Activated CD4-positive, CD25-positive, alpha-beta regulatory T cell treated with anti-CD3 and anti-CD28 coated beads, Interleukin-2, amount 50 U/mL, for 72 hours (primary cell): ENCODE measurements around the gene DNAJA4.

Experiments used
- DNase-seq: peaks from one replicate; pipeline ENCODE4 v3.0.0; 2021

Gene DNAJA4

DNA sequence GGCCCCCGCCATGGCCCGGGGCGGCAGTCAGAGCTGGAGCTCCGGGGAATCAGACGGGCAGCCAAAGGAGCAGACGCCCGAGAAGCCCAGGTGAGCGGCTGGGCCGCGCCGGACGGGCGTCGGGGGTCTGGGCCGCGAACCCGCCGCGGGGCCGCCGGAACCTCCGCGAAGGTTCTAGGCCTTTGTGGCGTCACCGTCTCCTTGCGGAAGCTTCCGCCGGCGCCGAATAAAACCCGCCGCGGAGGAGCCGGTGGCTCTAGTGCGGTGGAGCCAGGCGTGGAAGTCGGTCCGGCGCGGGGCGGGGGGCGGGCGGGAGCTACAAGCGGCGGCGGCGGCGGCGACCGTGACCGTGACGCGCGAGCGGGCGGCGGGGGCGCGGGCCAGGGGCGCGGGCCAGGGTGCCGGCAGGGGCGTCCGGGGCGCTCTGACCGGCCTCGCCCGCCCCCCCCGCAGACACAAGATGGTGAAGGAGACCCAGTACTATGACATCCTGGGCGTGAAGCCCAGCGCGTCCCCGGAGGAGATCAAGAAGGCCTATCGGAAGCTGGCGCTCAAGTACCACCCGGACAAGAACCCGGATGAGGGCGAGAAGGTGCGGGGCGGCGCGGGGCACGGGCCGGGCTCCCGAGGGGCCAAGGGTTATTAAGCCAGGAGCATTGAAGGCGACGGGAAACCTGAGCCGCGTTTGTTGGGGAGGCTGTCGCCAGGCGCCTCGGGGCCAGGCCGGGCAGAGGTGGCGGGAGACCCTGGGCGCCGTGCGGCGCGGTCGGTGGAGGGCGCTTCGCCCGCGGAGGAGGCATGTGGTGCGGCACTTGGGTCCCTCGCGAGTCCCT is at the start of gene DNAJA4:
TSS of gene DNAJA4 (plus strand) at position 259 of the 833 bp plus-strand sequence. CDS start at position 461, 202 bp downstream.
- DNase-seq: peak; percentile 67

DNA sequence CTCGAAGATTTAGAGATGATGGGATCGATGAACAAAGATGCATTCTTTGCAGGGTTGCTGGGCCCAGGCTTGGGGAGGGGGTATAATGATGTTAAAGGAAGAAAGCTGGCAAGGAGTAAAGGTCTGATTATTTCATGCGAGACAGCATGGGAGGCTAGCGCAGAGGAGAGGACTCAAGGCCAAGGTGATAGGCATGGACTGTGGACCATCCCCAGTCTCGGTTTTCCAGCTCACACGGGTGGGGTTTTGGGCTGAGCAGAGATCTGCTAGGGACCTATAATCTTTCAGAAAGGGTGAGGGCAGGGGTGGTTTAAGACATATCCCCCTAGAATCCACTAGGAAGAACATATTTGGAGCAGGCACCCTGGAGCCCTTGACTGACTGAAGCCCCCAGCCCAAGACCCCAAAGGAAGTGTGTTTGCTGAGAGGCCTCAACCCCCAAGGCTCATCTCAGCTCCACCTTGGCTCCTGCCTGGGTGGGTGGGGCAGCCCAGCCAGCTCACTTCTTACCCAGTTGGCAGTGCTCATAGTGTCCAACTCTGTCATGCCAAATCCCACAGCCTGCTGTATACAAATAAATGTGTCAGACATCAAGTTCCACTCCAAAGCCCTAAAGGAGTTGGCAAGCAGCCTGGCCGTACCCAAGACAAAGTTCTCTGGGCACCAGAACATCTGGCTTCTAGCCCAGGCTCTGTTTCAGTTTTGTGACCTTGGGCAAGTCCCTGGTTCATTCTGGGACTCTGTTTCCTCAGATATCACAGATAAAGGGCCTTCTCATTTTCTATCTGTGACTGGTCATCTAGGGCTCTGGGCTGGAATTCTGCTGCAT is 47.9 kb upstream of the DNAJA4 start:
- no peak for DNase-seq

DNA sequence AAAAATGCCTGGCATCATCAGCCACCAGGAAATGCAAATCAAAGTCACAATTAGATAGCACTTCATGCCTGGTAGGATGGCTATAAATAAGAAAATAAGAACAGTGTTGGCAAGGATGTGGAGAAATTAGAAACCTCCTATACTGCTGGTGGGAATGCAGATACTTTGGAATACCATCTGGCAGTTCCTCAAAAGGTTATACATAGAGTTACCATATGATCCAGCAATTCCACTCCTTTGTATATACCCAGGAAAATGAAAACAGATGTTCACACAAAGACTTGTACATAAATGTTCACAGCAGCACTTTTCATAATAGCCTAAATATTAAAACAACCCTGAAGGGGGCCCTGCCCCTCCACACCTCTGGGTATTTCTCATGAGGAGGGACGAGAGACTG is 43.6 kb upstream of the DNAJA4 start:
- no peak for DNase-seq

DNA sequence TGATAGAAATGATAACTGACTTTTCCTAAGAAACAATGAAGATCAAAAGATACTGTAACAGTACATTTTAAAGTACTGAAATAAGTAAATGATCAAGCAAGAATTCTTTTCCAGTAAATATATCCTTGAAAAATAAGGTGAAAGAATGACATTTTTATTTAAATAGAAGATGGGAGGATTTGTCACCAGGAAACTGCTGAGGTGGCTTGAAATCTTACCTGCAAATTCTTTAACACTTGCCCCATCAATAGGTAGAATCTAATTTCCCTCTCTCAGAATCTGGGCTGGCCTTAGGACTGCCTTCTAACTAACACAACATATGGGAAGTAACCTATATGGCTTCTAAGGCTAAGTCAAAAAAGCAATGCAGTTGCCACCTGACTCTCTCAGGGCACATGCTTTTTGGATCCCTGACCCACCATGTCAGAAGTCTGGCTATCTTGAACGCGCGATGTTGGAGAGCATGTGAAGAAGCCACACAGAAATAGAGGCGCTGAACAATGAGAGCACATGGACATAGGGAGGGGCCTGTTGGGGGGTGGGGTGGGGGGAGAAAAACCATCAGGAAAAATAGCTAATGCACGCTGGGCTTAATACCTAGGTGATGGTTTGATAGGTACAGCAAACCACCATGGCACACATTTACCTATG is 41.5 kb upstream of the DNAJA4 start:
- no peak for DNase-seq

DNA sequence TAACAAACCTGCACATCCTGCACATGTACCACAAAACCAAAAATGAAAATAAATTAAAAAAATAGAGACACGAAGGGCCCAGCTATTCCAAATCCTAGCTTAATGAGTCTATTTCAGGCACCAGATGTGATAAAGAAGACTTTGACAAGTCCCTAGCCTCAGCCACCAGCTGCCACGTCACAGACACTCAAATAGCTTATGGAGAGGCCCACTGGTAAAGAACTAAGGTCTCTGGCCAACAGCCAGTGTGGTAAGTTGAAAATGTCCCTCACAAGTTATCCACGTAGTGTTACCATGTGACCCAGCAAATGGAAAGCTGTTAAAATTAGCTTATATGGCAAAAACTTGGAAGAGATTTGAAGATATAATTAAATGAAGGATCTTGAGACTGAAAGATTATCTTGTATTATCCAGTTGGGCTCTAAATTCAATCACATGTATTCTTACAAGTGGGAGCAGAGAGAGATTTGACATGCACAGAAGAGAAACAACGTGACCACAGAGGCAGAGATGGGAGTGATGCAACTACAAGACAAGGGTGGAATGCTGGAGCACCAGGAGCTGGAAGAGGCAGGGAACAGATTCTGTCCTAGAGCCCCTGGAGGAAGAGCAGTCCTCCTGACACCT is 40.9 kb upstream of the DNAJA4 start:
- DNase-seq: no peak

DNA sequence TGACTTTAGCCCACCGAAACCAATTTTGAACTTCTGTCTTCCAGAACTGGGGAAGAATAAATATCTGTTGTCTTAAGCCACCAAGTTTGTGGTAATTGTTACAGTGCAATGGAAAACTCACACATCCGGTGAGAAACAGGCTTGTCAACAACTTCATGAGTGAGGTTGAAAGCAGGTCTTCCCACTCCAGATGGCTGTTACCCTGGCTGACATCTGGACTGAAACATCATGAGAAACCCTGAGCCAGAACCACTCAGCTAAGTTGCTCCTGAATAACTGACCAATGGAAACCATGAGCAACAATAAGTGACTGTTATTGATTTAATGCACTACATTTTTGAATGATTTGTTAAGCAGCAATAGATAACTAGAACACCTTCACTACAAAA is 40.3 kb upstream of the DNAJA4 start:
- no peak for DNase-seq

DNA sequence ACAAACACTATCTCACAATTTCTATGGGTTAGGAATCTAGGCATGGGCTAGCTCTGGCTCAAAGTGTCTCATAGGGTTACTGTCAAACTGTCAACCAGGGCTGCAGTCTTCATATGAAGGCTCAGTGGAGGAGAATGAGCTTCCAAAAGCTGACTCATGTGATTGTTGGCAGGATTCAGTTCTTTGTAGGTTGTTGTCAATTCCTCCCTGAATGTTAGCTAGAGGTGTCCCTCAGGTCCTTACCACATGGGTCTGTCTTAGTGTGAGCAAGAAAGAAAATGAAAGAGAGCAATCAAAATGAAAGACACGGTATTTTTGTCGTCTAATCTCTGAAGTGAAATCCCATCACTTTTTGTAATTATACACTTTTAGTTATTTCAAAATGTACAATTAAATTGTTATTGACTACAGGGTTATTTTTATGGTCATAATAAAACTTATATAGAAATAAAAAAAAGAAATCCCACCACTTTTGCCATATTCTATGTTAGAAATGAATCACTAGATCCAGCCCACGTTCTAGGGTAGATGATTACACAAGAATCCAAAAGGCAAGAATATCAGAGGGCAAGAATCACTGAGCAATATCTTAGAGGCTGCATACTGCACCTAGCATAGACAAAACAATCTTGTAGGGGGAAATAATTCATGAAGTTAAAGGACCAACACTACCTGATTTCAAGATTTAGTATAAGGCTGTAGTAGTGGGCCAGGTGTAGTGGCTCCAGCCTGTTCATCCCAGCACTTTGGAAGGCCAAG is 38.4 kb upstream of the DNAJA4 start:
- DNase-seq: no peak

DNA sequence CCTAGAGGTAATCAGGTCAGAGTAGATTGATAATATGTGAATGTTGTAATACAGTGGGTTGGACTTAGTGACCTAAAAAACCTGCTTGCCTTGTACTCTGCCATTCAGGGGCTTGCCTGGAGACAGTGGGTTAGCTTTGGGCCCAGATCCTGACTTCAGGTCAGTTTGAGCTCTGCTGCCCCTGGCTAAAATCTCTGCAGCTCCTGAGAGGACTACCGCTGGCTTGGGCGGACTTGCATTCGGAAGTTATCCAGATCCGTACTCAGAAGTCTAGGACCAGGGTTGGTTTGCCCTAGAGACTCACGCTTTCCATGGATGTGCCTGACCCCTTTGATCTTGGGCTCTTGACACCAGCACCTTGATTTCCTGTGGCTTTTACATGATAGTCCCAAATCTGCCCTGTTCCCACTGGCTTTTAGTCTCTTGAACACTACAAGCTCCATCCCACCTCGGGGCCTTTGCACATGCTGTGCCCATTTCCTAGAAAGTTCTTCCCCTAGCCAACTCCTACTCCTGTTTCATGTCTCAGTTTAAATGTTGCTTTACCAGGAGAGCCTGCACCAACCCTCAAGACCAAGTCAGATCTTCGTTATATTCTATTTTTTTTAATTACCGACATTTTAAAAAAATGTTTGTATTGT is 35.9 kb upstream of the DNAJA4 start:
- DNase-seq: no peak

DNA sequence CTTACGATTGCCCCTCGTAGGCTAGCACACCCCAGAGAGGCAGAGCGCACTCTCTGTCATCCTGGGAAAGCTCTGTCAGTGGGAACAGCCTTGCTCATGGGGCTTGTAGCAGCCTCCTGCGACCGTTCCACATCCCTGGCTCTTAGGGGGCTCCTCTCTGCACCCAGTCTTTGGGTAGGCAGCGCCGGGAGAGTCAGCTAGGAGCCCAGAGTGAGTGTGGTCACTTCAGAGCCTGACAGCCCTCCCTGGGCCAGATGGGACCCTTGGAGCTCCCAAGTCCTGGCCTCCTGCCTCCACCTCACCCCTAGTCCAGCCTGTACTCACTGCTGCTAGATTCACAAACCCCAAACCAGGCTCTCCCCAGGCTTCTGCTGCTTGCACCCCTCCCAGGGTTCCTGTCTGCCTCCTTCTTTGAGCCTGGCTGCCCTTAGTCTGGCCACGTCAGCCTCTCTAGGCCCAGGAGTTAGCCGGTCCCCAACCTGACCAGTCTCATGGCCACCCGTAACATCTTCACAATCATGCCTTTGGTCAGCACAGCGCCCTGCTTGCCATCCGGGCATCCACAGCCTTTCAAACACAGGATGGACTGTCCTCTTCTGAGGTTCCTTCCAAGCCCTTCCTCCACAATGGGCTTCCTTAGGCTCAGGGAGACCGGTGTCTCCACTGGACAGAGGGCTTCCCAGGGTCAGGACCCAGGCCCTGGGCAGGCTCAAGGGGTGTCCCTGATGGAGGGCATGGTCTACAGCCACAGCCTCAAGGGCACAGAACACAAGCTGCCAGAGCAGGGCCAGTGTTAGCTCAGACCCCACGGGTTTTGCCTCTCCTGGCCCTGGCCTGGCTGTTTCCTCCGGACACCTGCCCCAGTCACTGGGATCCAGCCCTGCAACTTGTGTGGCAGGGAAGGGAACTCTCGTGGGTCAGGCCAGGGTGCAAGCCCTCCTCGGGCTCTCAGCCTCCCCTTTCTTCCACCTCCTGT is 34.6 kb upstream of the DNAJA4 start:
- no peak for DNase-seq

DNA sequence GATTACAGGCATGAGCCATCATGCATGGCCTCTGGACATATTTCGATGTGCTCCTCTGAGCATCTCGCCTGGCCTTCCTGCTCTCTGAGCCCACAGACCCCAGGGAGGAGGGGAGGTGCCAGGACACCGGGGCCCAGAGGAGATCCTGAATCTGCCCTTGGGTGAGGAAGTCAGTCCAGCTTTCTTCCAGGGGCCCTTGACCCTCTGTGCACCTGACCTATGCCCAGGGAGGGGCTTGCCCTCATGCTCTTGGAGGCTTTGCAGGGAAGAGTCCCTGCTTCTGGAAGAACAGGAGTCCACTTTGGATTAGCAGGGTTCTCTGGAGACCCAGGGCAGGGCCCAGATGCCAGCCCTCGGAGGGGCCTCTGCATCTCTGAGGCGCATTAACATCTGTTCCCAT is 31.4 kb upstream of the DNAJA4 start:
- no peak for DNase-seq

DNA sequence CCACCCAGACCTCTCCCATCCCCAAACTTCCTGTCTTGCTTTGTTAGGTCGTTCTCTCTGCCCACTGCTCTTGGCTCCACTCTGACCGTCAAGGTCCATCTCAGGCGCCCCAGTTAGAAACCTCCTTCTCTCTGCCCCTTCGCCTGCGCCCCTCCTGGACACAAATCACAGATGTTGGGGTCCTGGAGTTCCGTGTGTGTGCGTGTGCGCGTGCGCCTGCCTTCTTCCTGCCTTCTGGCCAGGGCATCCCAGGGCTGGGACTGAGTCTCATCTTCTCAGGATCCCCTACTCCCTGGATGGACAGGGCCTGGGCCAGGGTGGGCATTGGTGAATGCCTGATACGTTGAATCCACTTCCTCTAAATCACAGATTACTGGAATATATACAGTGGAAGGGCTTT is 30.9 kb upstream of the DNAJA4 start:
- DNase-seq: no peak

DNA sequence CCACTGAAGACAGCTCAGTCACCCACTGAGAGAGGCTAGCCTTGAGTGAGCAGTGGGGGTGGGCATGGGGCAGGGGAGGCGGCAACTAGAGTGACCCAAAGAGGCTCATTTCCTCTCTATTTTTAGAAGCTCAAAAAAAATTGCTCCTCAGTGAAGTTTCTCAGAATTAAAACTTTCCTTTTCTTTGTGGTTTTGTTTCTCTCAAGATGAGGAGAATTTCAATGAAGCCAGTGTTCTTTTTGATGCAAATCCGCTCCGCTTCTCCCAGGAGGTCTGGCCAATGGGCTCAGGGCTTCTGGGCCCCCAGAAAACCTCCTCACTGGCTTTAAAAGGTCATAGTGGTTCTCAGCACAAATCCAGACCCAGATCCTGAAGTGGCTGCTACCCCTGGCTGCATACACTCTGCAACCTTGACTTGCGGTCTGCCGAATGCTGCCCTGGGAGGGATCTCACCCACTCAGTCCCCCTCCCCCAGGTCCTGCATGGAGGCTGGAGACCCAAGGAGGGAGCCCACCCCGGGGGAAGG is 29.8 kb upstream of the DNAJA4 start, which contains the start of gene ACSBG1:
TSS of gene ACSBG1 (minus strand) at position 51 of the 526 bp plus-strand sequence. CDS start 64 bp downstream, outside the sequence.
- no peak for DNase-seq

DNA sequence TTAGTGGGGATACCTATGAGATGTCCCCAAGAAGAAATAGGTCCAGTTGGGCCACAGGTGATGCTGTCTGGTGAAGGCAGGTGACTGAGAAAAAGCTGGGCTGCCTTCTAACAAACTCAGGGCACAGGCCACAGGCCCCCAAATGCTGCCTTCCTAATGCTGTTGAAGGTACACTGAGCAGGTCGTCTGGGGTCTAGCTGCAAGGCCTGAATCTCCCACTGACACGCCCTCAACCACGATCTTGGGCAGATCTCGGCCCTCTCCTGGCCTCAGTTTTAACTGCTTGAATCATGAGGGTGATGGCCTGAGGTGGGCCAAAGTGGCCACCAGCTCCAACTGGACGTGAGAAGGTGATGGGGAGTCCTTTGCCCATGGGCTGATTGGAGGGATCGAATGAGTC is 27.9 kb upstream of the DNAJA4 start:
- DNase-seq: no peak

DNA sequence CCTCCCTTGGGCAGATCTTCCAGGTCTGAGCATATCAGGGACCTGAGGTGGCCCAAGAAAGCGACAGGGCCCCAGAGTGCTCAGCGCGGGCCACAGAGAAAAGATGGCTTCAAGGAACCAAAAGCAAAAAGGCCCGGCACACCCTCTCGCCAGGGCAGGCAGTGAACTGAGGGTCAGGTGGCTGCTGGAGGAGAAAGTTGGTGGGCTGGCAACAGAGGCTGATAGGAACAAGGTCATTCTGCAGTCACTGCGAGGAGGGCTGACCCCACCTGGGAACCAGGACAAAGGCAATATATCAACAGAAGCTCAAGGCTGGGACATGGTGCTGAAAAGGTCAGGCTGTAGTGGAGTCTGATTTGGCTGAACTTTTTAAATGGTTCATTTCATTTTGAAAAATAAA is 27.2 kb upstream of the DNAJA4 start:
- DNase-seq: no peak

DNA sequence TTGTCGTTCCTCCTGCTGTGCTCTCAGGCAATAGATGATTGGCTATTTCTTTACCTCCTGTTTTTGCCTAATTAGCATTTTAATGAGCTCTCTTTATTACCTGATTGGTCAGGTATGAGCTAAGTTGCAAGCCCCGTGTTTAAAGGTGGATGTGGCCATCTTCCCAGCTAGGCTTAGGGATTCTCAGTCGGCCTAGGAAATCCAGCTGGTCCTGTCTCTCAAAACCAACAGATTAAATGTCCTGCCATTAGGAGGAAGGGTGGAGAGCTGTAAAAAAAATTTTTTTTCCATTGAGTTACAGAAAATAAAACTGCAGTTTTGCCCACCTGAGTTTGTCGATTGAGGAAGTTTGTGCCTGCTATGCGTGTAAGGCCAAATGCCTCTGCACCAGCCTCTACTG is 24.6 kb upstream of the DNAJA4 start:
- DNase-seq: no peak

DNA sequence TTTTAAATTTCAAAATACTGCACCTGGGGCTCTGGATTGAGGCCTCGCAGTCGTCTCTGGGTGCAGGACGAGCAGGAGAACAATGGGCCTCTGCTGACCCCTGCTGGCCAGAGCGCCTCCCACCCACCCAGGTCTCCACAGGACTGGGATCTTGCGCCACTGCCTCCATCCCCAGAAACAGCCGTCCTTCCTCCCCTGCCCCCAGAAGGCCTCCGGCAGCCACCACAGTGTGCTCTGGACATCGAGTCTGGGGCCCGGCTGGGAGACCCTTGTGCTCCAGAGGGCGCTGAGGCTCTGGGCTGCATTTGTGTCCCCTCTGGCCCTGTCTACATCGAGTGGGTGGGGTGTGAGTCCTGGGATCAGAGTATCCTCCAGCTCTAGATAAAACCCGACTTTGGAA is 23.3 kb upstream of the DNAJA4 start:
- peak; percentile 85 for DNase-seq

DNA sequence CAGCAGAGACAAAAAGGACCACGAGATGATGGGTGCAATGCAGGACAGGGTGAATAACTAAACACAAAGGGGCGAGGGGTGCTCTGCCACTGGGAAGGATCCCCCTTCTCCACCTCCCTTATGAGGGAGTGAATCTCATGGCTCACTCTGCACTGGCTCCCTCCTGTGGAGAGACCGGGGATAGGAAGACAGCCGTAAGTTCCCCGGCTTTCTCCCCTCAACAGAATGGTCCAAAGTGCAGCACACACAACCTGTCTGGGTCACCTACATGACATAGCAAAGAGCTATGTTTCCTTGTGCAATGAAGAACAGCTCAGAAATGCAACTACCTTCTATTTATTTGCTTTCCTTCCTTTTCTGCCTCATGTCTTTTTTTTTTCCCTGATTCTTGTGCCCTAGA is 22.2 kb upstream of the DNAJA4 start:
- no peak for DNase-seq

DNA sequence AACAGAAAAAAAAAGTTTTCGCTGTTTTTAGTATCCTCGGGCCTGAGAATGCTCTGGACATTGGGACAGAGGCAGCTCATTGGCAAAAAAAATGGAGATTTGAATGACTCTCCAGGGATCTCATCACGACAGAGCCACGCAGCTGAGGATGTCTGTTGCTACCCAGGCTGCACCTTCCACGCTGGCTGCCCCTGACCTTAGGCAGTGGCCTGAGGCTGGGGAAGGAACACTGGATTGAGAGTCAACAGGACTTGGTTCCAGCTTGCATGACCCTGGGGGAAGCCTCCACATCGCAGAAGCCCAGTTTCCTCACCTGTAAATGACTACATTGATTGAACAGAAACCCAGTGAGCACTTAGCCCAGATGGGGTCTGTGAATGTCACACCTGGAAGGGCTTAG is 21.3 kb upstream of the DNAJA4 start:
- no peak for DNase-seq

DNA sequence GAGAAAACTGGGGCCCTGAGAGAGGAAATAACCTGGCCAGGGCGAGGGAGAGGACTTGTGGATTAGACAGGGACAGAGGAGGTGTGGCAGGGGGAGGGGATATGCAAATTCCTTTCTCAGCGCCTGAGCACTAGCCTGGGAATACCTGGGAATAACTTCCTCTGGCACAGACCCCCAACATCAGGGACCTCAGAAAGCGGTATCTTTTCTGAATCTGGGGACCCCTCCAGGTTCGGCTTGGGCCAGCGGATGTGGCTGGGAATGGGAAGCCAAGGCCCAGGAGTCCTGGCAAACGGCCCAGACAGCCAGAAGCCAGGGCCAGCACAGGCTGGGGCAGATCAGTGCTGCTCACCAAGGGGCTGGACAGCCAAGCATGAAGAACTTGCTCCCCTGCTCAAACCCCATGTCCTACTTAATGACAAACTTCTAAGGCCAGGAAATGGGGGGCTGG is 20.8 kb upstream of the DNAJA4 start:
- no peak for DNase-seq

DNA sequence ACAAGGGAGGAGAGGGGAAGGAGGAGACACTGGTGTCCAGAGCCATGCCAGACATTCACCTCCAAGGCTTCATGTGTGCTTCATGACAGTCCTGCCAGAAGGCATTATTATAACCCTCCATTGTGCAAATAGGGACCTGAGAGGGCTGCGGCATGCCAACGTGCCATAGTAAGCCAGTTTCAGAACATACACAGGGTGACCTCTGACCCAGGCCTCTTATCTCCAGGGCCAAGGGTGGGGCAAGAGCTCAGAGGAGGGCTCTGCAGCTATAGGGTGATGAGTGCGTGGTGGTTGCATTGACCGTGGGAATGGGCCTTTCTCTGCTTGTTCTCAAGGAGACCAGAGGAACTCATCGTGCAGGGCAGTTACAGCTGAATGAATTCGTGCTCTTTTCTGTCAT is 20.3 kb upstream of the DNAJA4 start:
- no peak for DNase-seq
